Embryonic facial prominence (tissue), 1 donor: Measurements from ENCODE around the gene SOCS7.

ENCODE experiments used
- DNase-seq: peaks from one replicate; pipeline ENCODE4 v3.0.0-alpha.2; 2016; ENCODE audit errors: extremely low spot score

Gene SOCS7

DNA sequence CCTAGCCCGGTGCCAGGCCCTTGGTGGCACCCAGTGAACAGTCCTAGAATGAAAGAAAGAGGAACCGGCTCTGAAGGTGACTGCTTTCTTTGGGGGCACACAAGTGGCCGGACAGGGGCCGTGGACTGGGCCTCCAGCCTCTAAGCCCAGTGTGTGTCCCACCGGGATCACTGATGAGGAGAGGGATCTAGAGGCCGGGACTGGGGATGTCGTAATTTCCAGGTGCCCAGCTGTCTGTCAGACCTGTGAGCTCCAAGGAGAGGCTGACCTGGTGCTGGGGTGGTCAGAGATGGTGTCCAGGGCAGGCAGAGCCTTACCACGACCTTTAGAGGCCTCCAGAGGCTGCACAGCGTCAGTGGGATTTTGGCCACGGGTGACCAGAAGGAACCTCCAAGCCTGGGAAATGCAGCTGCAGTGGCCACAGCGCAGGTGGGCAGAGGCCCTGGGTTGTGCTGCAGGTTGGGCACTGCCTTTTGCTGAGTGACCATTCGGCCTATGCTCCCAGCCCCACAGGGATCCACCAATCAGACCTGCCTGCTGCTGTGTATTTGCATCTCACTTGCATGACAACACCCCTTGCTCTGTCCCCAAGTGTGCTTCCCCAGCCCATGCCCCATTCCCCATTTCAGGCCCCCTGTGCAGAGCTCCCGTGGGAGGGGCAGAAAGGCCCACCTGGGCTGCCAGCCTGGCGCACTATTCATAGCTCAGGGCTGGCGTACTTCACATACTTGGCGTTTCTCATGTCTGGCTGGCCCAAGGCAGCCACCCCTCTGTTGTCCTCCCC is 89.2 kb downstream of the SOCS7 start:
- no peak for DNase-seq

DNA sequence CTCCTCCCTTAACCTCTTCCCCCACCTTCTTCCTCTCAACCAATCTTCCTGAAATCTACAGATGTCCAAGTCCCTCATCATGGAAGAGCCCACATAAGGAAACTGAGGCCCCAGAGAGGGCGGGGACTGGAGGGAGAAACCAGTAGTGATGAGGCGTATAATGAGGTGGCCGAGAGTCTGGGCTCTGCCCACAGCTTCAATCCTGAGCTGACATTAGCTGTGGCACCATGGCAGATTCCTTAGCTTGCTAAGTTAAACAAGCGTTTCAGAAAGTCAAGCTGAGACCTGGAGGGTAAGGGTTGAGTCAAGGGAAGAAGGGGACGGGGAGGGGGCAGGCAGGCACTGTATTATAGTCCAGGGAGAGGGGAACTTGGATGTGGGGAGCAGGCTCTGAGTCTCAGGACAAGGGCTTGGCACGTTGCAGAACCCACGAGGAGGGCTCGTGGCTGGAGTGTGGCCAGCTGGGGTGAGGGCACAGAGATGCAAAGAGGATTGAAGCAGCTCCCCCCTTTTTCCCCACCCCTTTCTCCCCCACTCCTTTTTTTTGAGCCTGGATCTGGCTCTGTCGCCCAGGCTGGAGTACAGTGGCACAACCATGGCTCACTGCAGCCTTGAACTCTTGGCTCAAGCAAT is 89.9 kb downstream of the SOCS7 start:
- no peak for DNase-seq

DNA sequence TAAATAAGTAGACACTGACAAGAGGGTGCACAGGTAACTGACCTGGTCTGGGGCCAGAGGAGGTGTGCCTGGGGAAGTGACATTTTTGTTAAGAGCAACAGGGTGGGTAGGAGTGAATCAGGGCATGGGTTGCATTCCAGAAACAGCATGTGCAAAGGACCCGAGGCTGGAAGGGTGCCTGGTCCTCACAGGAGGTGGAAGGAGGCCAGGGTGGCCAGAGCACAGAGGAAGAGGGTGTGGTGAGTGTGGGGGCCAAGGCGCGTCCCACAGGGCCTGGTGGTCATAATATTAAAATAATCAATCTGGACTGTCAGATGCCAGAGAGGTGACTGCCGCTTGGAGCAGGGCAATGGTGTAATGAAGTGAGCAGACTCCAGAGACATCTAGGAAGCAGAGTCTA is 90.9 kb downstream of the SOCS7 start:
- DNase-seq: no peak

DNA sequence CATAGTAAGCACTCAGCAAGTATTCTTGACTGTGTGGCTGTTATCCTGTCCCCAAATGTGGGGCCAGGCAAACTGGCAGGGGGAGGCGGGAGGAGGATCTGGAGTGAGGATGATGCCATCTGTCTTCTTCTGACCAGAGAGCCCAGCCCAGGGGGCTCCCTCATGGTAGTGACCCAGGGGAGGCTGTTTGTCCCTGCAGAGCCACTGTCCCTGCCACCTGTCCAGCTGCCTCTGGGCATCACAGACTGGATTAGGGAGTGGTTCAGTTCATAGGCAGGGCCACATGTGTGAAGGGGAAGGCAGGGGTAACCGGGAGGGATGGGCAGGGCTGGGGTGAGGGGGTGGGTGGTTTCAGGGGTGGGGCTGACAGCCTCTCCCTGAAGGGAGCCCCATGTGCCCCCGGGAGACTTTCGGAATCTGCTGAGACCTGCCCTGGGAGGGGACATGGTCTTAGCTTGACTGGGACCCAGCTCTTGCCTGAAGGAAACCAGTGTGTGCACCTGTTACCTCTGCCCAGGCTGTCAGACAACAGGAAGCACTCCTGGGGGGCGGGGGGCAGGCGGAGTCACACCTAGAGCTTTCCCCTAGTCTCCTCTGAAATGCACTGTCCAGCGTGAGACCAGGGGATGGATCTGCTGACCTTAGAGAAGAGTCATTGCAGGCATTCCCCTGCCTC is 91.8 kb downstream of the SOCS7 start:
- DNase-seq: no peak

DNA sequence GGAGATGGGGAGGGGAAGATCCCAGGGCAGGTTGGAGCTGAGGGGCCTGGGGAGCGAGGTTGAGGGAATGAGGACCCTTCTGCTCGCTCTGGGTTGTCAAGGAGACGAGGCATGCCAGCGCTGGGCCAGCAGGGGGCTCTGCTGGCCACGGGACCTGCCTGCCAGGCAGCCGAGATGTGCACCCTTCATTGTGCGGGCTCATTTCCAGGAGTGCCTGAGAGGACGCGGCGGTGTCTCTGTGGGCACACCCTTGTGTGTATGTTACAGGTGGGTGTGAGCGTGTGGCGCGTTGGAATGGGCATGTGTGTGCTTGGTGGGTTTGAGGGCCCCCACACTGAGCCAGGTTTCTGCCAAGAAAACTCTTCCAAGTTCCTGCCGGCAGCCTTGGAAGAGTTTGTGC is 92.5 kb downstream of the SOCS7 start:
- peak; percentile 67 for DNase-seq

DNA sequence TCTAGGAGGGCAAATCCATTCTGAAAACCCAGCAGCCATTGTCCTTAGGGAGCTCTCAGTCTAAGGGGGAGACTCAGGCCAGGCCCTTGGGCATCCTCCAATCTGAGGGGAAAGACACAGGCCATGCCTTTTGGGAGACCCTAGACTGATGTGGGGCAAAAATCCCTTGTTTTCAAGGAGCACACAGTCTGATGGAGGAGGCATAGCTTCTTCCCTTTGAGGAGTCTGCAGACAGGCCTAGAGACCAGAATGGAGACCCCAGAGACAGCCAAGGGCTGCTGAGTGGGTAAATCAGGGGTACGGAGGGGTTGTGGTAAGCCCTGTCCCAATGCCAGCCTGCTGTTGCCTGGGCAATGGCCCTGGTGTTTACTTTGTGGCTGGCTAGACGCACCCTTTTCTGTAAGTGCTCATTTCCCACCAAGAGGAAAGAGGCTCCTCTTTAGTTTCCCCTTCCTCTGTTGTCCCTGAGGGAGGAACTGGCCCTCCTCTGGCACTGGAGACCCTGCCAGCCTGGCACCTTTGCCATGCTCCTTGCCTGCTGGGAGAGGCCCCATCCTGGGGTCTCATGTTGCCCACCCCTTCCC is 96.0 kb downstream of the SOCS7 start:
- peak; percentile 35 for DNase-seq

DNA sequence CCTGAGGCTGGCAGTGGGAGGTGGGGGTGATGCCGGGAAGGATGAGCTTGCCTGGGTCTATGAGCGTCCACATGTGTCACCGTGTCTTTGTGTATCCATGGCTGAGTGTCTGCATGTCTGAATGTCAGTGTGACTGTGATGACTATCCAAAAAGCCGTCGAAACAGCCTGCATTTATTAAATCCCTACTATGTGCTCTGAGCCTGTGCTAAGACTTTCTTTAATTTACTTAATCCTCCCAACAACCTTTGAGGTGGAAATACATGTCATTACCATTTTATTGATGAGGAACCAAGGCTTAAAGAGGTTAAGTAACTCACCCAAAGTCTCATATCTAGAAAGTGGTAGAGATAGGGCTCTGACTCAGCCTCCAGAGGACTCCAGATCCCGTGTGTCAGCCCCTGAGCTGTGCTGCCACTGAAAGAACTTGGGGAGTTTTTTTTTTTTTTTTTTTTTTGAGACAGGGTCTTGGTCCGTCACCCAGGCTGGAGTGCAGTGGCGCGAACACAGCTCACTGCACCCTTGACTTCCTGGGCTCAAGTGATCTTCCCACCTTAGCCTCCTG is 96.6 kb downstream of the SOCS7 start:
- DNase-seq: no peak

DNA sequence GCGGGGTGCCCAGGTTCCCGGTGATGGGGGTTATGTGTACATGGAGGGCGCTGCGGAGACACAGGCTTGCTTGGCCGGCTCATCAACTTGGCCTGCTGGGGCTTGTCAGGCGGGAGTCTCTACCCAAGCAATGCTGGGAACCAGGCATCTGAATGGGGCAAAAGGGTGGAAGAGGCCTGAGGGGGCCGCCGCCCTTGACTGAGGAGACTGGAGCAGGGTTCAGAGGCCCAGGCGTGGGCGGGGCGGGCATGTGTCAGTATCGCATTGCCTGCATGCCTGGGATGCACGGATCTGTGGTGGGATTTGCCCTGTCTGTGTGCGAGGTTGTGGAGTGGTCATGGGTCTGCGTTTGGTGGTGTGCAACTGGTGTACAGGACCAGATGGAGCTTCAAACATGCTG is 97.7 kb downstream of the SOCS7 start:
- DNase-seq: no peak

DNA sequence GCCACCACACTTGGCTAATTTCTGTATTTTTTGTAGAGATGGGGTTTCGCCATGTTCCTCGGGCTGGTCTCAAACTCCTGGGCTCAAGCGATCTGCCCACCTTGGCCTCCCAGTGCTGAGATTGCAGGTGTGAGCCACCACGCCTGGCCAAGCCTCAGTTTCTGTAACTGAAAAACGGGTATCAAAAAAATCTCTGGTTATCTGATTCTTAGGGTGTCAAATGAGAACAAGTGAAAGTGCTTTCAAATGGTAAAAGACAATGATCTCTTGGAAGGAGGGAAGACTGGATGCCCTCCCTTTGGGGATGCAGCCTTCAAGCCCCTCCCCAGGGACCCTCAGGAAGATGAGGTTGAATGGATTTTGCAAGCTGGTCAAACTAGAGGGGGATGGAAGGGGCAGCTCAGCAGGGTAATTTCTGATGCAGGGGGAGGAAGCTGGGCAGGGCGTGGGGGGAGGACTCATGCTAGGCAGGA is 98.9 kb downstream of the SOCS7 start:
- no peak for DNase-seq

DNA sequence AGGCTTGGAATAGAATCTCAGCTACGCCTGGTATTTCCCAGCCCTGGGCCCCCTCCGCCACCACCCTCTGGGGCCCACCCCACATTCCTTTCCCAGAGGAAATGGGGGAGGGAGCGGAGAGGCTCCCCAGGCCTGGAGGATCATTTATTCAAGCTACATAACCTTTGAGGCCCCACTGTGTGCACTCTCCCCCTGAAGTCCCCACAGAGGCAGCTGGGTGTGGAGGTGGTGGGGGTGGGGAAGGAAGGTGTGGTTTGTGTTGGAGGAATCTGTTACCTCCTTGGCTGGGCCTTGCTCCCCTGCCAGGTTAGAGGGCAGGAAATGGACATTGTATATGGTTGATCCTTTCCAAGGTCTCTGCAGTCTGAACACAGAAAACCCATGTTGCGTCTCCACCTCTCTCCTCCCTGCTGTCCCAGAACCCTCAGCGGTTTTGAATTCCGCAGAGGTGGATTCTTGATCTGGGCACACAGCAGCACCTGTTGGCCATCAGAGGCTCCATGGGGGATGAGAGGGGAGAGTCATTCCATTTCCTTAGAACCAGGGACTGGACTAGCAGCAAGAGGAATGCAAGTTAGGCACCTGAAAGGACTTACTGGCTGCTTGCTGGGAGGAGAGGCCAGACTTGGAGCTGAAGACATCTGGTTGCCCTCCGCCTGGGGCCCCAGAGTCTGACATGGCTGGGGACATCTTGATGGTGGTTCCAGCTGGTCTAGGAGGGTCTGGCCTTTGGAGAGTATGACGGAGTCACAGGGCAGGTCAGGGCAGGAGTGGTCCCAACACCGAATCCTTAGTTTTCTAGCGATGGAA is 99.6 kb downstream of the SOCS7 start:
- DNase-seq: no peak

DNA sequence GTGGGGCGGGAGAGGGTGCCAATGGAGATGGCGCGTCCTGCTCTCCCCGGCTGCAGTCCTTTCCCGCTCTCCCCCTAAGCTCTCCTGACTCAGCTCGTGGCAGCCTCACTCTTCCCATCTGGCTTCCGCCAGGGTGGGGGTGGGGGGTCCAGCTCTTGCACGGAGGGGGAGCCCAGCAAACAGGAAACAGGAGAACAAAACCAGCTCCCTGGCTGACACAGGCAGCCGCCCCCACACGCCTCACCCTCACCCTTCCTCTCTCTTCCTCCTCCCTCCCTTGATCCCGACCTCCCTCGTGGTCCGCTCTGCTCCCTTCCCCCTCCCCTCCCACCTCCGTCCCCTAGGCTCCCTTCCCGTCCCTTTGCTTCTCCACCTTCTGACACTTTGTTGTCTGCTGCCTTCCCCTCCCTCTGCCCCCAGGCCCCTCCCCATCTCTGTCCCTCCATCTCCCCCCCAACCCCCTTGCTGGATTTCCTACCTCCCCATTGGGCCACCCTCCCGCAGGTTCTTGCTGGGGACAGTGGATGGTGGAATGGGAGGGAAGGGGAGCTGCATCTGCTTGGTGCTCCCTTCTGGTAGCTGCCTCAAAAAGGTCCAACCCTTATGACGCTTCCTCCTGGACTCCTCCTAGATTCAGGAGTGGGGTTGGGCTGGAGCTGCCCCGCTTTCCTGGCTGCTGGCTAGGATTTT is 100.3 kb downstream of the SOCS7 start:
- no peak for DNase-seq

DNA sequence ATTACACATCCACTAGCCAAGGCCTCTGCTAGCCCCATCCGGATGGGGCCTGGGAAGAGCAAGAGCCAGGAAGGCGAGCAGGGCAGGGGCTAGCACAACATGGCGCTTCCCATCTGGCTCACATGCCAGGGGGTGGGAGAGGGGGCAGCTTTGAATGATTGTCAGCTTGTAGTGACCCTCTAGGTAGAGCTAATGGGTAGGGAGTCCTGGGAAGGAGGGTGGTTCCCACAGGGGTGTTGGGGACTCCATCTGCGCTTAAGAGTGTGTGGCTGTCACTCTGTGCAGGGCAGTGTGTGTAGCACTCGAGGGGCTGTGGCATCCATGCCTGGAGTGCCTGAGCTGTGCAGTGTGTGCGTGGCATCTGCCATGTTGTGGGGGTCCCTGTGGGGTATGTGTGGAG is 101.1 kb downstream of the SOCS7 start:
- no peak for DNase-seq

DNA sequence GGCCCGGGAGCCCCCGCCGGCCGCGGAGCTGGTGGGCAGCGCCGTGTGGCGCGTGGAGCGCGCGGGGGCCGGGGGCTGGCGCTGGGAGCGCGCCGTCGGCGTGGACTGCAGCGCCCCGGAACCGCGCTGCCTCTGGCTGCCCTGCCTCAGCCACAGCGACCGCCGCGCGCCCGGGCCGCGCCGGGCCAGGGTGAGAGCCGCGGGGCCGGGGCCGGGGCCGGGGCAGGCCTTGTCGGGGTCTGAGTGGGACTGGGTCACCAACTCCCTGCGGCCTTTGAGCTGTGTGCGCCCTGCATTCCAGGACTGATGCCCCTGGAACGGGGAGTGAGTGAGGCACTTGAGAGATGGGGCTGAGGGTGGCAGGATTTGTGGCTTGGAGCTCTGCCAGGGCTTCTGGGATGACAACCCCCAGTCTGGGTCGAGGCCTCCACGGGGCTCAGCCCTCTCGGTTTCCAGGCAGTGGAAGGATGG is 102.3 kb downstream of the SOCS7 start:
- DNase-seq: no peak

DNA sequence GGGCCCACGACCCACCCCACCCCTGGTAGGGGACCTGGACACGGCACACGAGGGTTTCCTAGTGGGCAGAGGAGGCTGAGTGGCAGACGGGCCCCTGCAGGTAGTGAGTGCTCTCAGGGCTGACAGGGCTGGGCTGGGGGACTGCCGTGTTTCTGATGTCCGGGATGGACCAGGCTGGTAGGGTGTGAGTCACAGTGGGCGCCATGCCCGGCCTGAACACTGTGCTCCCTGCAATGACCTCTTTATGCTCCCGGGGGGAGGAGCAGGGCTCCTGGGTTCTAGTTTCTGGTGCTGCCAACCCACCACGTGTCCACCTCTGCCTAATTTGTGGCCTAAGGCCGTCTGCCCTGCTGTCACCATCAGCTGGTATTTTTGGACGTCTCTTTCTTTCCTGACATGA is 102.9 kb downstream of the SOCS7 start:
- no peak for DNase-seq
